HG03060 (cell line): ENCODE data around the gene MPPED1.

Experiments
- ATAC-seq: cut with Tn5 transposase; IDR thresholded peaks from one replicate; pipeline ENCODE4 v1.9.1; 2021; ENCODE audit warnings: low read depth, moderate number of reproducible peaks; ENCODE audit not compliant: unreplicated experiment

The MPPED1 gene

DNA sequence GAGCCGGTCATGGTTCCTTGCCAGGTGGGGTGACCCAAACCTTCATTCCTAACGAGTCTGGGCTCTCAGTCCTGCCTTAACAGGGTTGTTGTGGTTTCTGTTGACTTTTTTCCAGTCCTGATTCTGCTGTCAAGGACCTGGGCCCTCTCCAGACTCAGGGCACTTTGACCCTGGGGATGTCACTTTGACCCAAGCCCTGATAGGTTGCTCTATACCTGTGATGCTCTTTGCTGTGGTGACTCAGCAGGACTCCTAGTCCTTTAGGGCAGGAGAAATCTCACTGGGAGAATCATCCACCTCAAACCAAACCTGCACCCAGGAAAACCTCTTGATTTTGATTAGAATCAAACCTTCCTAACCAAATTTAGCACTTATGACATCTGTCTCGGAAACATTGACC lies 20.5 kb upstream of the MPPED1 start:
- ATAC-seq: no peak

DNA sequence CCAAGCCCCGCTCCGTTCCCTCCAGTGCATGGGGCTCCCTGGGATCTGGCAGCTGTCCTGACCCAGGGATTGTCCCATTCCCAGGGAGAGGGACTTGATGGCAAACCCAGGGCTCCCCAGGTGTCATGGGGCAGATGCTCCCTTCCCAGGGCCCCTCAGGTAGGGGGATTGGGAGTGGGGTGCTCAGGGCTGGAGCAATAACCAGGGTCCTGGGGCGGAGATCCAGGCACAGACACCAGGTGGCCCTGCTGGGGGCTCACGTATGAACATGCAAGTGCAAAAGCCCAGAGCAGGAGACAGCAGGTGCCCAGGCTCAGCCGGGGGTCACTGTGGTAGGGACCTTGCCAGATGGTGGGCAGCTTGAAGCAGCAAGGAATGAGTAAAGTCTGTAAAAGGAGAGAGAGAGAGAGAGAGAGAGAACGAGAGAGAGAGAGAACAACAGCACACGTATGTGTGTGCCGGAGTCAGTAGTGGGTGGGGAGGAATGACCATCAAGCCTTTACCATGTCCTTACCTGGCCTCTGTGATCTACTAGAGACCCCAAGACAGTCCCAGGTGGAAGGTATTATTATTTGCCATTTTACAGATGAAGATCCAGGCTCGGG lies 19.3 kb upstream of the MPPED1 start:
- no peak for ATAC-seq

DNA sequence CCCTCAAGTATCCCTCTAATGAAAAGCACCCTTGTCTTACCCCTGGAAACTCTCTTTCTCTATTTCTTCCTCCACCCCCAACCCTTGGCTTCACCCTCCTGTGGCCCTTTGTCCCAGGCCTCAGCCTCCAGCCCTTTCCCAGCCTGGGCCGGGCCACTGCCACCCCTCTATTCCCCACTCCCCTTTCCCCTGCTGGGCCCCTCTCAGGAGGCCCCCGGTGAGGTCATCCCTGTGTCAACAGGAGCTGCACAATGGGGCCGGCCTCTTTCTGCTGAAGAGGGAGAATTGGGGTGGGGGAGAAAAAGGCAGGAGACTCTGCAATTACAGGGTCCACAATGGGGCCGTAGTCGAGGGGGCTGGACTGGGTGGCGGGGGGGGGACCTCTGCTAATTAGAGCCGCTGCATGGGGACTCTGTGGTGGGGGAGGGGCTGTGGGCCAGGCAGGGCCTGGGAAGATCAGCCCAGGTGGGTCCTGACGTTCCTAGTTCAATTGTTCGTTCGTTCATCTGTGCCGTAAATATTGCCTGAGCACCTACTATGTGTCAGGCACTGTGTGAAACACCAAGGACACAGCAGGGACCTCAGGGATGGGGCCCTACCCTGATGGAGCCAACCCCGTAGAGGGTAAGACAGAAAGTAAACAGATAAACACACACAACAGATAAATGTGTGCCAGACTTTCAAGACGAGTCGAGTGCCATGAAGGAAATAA lies 18.5 kb upstream of the MPPED1 start:
- no peak for ATAC-seq

DNA sequence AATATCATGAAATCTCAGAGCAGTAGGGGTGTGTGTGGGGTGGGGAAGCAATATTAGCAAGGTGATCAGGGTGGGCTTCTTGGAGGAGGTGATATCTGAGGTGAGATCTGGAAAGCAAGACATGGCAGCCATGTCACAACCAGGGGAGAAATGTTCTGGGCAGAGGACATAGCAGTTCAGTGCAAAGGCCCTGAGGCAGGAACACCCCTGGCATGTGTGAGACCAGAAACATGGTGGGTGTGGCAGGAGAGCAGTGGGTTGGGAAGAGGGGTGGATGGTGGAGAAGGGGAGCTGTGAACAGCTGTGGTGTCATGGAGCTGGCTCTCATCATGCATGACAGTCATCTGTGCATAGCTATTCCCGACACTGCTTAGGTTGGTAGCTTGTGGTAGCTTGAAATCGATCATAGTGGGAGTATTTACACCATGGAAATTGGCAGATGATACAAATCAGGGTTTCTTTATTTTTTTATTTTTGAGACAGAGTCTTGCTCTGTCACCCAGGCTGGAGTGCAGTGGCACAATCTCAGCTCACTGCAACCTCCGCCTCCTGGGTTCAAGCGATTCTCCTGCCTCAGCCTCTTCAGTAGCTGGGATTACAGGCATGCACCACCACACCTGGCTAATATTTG lies 17.9 kb upstream of the MPPED1 start:
- no peak for ATAC-seq

DNA sequence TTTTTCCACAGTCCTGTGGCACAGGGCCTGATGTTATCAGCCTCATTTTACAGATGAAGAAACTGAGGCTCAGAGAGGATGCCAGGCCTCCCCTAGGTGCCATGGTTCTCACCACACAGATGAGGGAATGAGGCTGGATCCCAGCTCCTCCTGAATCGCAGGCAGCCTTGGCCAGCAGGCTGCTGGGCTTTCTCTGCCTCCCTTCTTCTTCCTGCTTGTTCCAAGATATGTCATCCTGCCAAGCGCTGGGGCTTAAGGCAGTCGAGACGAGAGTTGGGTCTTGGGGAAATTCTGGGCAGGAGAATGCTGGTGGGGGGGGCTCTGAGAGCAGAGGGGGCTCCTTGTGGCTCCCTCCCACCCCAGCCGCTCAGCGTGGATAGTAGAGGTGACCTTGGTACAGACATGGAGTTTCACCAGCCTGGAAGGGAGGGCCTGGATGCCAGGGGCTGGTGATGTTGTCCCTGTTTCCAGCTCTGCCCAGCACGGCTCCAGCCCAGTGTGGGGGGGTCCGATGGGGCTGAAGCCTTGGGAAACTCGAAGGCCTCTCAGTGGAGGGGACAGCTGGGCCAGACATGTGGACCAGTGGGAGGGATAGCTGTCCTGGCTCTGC lies 16.6 kb upstream of the MPPED1 start:
- ATAC-seq: no peak

DNA sequence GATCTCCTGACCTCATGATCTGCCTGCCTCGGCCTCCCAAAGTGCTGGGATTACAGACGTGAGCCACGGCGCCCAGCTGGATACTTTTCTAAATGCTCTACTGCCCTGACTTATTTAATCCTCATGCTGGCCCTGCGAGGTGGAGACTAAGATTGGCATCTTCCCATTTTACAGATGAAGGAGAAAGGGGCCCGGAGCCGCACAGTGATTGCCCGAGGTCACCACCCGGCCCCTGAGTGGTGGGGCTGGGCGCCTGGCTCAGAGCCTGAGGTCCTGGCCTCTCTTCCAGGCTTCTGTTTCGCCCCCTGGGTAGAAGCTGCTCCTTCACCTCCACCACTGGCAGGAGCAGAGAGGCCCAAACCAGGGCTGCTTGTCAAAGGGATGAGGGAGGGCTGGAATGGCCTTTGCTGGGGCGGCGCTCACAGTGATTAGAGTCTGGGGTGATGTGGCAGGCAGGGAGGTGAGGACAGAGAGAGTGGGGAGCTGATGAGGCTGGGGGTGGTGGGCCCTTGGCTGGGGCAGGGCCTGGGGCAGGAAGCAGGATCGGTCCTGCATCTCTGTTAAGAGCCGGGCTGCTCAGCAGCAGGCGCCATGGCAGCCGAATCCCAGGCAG lies 15.4 kb upstream of the MPPED1 start:
- no peak for ATAC-seq

DNA sequence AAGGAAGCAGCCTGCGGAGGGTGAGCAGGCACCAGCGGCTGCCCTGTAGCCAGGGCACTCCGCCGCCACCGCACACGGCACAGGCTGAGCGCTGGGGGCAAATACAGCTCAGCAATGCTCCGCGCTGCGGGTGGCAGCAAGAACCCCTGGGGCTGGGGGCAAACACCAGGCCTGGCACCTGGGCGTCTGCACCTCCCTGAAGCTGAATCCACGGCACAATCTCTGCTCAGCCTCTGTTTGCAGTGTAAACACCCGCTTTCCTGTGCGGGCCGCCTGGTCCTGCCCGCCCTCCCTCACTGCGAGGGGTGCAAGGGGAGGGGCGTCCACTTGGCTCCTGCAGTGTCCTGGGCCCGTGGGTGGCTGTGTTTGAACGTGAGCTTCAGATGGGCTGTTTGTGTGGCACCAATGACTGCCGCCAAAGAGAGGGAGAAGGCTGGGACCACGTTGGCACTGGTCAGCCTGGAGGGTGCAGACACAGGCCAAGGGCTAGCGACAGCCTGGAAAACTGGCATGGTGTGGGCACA lies 14.8 kb upstream of the MPPED1 start:
- ATAC-seq: no peak

DNA sequence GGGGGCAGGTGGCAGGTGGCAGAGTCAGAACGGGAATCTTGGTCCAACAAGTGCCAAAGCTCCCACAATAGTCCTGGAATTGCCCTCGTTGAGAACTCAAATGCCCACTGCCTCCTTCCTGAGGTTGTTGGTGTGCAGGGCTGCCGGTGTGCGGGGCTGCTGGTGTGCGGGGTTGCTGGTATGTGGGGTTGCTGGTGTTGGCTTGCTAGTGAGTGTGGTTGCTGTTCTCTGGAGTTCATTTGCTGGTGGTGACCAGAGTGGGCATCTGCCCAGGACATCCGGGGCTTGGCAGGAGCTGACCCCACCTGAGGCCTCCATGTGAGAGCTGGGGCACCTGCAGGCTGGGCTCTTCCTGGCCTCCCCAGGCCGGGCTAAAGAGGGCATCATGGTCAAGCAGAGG lies 14.0 kb upstream of the MPPED1 start:
- ATAC-seq: no peak

DNA sequence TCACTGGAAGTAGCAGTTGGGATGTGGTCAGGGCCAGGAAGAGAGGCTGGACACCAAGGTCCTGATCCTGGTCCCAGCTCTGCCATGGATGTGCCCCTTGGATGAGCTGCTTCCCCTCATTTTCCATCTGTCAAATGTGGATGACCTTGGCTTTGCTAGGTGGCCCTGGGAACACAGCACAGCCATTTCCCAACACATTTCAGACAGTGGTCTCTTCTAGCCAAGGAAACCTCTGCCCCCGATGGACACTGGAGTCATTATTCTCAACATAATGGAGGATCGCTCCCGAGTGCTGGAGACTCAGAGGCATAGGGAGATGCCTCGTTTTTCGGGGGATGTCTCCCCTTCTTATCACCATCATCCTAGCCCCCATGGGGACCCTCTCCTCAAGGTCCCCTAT lies 13.6 kb upstream of the MPPED1 start:
- no peak for ATAC-seq

DNA sequence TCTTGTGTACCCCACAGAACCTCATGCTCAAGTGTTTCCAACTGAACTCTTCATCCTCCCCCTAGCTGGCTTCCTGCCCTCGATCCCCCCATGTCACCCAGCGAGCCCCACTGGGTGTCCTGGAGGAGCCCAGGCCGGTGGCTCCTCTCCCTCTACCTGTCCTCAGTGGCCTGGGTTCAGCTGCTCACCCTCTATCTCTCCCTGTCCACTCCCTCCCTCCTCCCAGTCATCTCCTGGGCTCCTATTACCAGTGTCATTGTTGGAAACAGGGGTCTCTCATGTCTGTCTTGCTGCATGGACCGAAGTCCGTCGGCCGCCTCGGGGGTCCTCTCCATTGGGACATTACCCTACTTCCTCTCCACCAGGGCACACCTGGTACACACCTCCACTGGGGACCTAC lies 12.9 kb upstream of the MPPED1 start:
- ATAC-seq: no peak

DNA sequence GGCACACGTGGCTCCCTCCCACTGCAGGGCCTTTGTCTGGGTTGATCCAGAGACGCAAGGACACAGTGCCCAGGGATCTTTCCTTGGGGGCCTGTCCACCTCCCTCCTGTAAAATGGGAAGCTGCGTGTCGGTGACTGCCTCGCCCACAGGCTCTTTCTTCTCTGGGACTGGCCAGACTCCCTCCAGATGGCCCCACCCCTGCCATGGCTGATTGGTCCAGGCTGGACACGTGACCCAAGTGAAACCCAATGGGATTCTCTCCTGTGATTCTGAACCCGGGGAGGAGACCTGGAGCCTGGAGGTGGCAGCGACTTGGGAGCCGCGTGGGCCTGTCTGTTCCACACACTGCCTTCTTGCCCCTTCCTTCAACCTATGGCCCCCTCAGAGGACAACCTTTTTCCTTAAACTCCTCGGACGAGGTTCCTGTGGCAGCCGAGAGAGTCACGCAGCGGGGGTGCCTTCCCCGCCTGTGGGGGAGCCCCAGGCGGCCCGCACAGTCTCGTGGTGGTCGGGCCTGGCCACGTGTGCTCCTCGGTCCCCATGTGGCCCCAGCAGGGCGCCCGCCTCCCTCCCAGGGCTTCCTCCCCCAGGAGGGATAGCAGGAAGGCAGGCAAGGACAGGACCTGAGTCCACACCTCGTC lies 12.4 kb upstream of the MPPED1 start:
- ATAC-seq: no peak

DNA sequence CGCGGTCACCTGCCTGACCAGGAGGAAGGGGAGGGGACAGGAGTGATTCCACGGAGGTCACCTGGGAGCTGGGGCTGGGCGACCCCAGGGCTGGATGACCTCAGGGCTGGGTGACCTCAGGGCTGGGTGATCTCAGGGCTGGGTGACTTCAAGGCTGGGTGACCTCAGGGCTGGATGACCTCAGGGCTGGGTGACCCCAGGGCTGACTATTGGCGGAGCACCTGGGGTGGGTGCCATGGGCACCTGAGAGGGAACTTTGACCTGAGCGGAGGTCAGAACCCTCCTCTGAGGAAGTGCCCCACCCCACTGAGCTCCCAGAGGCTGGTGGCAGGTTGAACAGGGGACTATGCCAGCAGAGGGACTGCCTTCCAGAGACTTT lies 11.8 kb upstream of the MPPED1 start:
- no peak for ATAC-seq

DNA sequence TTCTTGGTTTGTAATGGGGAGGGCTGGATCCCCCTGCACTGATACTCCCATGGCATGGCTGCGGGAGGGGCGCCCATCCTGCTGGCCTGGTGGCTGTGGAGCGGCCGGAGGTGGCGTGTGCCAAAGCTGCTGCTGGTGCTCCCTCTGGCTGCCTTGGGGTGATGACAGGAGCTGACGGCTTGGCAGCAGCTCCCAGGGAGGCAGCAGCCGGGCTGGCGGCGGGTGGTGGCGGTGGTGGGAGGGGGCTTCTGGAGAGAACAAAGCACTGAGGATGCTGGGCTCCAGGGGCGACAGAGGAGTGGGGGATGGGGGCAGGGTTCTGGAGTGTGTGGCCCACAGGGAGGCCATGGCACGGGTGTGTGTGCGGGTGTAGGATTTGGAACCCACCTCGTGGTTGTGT lies 11.4 kb upstream of the MPPED1 start:
- ATAC-seq: no peak

DNA sequence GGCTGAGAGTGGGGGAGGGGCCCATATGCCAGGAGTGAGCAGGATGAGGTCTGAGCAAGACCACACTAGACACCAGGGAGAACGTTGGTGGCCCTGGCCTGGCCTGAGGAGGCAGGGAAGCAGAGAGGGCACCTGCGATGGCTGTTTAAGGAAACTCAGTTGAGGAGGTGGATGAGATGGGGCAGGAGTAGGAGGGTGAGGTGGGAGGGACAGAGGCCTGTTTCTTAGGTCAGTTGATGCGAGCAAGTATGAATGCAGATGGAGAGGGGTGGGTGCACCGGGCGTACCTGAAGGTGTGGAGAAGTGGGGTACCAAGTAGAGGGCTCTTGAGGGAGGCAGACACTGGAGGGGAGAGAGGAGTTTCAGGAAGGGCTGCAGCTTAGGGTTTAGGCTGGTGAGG lies 10.6 kb upstream of the MPPED1 start:
- no peak for ATAC-seq

DNA sequence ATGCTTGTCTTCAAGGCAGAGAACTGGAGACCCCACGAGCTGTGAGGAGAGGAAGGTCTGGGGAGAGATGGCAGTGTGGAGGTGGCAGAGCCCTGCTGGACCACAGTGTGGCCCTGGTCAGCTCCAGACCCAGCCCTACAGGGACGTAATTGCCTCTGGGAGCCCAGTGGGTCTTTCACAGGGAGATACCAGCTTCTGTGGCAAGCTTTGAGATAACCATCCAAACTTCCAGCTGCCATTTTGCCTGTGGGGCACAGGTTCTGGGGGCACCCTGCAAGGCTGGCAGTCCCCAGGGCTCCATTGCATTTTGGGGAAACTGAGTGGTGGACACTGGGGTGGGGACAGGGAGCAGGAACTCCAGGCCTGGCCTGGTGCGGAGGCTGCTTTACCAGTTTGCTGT lies 10.2 kb upstream of the MPPED1 start:
- ATAC-seq: no peak

DNA sequence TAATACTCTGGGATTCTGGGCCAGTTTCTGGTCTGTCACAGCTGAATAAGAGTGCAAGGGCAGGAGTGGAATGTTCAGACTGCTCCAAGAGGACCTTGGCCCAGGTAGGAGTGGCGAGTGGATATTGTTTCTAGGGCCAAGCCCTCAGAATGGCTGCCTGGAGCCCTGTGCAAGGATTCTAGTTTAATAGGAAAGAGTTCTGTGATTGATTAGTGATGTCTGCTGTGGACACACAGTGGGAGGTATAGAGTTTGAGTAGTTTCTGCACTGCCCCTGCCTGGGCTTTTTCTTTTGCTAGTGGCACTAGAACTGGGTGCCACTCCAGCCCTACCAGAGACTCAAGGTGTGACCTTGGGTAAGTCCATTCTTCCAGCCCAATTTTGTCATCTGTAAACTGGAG lies 9.7 kb upstream of the MPPED1 start:
- no peak for ATAC-seq

DNA sequence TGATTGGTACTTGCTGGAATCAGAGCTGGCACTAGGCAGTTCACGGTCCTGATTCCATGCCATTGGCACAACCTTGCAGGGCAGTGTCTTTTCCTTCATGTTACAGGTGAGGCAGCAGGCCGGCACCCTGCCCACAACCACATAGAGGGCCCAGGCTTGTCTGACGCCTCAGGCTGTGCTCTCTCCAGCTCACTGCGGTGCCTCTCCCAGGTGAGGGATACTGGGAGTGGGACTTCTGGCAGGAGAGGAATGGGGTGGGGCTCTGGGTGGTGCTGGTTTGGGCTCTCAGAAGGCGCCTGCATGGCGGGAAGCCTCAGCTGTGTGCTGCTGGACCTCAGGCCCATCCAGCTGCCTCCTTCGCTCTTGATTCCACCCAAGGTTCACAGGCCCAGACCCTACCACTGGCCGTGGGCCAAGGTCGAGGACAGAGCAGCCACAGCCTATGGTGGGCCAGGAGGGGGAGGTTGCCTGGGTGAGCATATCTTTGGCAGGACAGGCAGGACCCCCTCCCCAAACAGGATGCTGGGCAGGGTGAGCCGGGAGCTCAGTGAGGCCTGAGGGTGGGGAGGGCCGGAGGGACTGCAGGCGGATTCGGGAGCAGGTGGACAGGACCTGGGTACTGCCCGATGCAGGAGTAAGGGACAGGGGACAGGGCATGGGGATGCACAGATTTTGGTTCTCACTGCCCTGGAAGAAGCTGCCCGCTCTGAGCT lies 7.0 kb upstream of the MPPED1 start:
- no peak for ATAC-seq

DNA sequence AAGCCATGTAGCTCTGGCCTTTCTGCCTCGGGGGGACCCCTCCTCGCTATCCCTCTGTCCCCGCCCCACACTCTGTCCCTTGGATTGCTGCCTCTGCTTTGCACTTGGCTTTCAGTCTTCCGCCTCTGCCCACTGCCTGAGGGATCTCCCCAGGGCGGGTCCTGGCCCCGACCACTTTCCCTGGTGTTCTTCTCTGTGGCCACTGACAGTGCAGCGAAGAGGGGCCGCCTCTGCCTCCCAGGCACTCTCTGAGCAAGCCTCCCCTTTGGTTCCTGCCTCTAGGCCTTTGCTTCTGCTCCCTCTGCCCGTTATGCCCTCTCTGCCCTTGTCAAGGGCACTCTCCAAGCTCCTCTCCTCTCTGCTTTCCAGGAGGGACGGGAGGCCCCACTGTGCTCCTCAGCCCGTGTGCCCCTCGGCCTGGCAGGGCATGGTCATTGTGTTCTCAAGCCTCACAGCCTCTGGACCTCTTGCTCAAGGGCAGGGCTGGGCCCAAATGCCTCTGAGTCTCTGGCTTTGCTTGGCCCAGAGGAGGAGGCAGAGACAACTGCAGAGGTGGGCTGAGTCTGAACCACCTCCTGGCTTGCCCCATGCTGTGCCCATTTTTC lies 5.5 kb upstream of the MPPED1 start:
- ATAC-seq: no peak

DNA sequence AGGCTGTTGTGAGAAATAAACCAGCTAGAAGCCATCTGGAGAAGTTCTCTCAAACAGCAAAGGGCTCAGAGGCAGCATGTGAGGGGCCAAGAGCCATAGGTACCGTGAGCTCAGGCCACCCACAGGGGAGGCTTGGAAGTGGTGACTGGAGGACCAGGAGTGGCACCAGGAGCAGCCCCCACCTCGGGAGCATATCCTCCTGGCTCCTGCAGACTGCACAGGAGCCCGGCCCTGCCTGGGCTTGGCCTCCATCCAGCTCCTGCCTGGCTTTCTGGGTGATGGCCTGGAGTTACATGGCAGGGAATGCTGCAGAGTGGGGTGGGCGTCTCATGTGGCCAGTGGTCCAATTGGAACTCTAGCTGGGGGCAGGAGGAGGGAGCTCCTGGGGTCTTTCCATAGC lies 4.2 kb upstream of the MPPED1 start:
- no peak for ATAC-seq

DNA sequence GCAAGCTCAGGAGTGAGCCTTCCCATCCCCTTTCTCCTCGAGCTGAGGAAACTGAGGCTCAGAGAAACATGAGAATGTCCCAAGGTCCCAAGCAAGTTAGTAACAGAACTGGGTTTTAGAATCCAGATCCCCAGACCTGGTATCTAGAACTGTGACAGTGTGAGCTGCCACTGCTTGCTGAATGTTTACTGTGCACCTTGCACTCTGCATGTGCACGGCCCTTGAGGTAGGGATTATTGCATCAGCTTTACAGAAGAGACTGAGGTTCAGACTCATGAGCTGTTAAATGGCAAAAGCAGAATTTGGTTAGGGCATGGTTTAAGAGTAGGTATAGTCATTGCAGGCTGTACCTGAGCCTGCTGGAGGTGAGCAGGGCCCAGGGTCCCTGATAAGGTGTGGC lies 3.8 kb upstream of the MPPED1 start:
- no peak for ATAC-seq
